ENCODE results near the gene CGB2. TPM values are rescaled to one million over a fixed set of nuclear protein-coding genes. Genes with fewer than 3 reads are reported as not detected.
"Not testable (repeated sequence)": the region's sequence is repeated elsewhere in the genome, so short reads cannot be mapped to it uniquely, and the experiment has no call there.

The CGB2 gene
- total RNA-seq, 1 donor from 2014 or later: not detected

DNA sequence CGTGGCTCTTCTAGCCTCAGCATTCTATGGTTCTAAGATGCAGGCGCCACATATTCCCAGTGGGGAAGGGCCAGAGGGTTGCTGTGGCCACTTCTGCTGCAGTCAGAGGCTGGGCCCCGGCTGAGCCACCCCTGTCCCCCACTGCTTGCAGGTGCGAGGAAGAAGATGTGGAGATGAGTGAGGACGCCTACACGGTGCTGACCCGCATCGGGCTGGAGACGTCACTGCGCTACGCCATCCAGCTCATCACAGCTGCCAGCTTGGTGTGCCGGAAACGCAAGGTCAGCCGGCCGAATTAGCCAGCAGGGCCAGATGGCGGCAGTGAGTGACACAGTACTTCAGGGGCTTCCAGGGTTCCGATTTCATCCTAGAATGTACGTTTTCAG is 16.8 kb upstream of the CGB2 start:
- TF ChIP-seq, protein P1, sequence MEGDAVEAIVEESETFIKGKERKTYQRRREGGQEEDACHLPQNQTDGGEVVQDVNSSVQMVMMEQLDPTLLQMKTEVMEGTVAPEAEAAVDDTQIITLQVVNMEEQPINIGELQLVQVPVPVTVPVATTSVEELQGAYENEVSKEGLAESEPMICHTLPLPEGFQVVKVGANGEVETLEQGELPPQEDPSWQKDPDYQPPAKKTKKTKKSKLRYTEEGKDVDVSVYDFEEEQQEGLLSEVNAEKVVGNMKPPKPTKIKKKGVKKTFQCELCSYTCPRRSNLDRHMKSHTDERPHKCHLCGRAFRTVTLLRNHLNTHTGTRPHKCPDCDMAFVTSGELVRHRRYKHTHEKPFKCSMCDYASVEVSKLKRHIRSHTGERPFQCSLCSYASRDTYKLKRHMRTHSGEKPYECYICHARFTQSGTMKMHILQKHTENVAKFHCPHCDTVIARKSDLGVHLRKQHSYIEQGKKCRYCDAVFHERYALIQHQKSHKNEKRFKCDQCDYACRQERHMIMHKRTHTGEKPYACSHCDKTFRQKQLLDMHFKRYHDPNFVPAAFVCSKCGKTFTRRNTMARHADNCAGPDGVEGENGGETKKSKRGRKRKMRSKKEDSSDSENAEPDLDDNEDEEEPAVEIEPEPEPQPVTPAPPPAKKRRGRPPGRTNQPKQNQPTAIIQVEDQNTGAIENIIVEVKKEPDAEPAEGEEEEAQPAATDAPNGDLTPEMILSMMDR (IDR thresholded peaks at IDR 0.05): no peak
- peaks cover 16% of the 10 kb centered on the region for H3K4me1 Mint-ChIP-seq
- peaks cover 54% of the 10 kb centered on the region for H3K36me3 Mint-ChIP-seq (ENCODE audit: low read depth)
- no peaks in the 10 kb centered on the region for H3K9me3 Mint-ChIP-seq
- intact Hi-C loops (cut with micrococcal nuclease): loop anchor here (5.0 kb wide), 2 partner anchors 42 to 437 kb away; partner anchors contain the start of genes ALDH16A1, CGB7 and PIH1D1
- peaks cover 3% of the 10 kb centered on the region for H3K27me3 Mint-ChIP-seq
- DNase-seq: no peak
- H3K4me3 Mint-ChIP-seq: no peak overlapping the region
- ChIA-PET CTCF (no interaction called here), POLR2A (no interaction called here)
- ATAC-seq (ENCODE audit: low read depth): no peak
- no peak overlapping the region for H3K27ac Mint-ChIP-seq

- CTCF ChIA-PET: no interaction called here
Measured at GRCh38 chr19:49016067-49016839, 15.4 kb upstream of the CGB2 start.

GRCh38 chr19:49017041-49017665 is 14.5 kb upstream of the CGB2 start, which contains the start of gene LHB:
LHB (minus strand) TSS chr19:49017091; CDS start chr19:49017081, 10 bp downstream.
- intact Hi-C loops (cut with micrococcal nuclease): loop anchor here (5.0 kb wide), 2 partner anchors 40 to 435 kb away; partner anchors contain the start of genes ALDH16A1, CGB7 and PIH1D1
- ATAC-seq (ENCODE audit: low read depth) (no peak), DNase-seq (no peak)
- Mint-ChIP-seq H3K9me3 (no peaks in the 10 kb centered on the region), H3K36me3 (ENCODE audit: low read depth) (peaks cover 33% of the 10 kb centered on the region), H3K4me3 (peak within 1 kb of the TSS; percentile 87), H3K27ac (no peak within 1 kb of the TSS), H3K27me3 (peaks cover 3% of the 10 kb centered on the region), H3K4me1 (peaks cover 32% of the 10 kb centered on the region)
- POLR2A ChIA-PET: interaction anchor here (0.6 to 1.2 kb wide), 5 partner anchors 24 to 1460 kb away, joined by 3 to 6 read pairs (median 4); partner anchors contain the start of genes GYS1 and RUVBL2
- TF ChIP-seq, protein P1 (IDR thresholded peaks at IDR 0.05): no peak
- CTCF ChIA-PET: interaction anchor here (1.3 kb wide), 1 partner anchor 23 kb away, joined by 4 read pairs; the partner anchor contains the start of gene RUVBL2

More at GRCh38 chr19:49016067-49016839, 15.4 kb upstream of the CGB2 start:
- Mint-ChIP-seq H3K36me3 (ENCODE audit: low read depth) (peaks cover 41% of the 10 kb centered on the region), H3K27ac (no peak overlapping the region), H3K27me3 (peaks cover 3% of the 10 kb centered on the region), H3K9me3 (no peaks in the 10 kb centered on the region), H3K4me3 (no peak overlapping the region), H3K4me1 (peaks cover 30% of the 10 kb centered on the region)
- DNase-seq (no peak), ATAC-seq (ENCODE audit: low read depth) (no peak)
- POLR2A ChIA-PET: interaction anchor here (0.5 kb wide), 1 partner anchor 744 kb away, joined by 3 read pairs; no protein-coding TSS in a partner anchor
- intact Hi-C loops (cut with micrococcal nuclease): loop anchor here (5.0 kb wide), 2 partner anchors 41 to 436 kb away; partner anchors contain the start of genes ALDH16A1, CGB7 and PIH1D1
- TF ChIP-seq, protein P1 (IDR thresholded peaks at IDR 0.05): no peak

DNA sequence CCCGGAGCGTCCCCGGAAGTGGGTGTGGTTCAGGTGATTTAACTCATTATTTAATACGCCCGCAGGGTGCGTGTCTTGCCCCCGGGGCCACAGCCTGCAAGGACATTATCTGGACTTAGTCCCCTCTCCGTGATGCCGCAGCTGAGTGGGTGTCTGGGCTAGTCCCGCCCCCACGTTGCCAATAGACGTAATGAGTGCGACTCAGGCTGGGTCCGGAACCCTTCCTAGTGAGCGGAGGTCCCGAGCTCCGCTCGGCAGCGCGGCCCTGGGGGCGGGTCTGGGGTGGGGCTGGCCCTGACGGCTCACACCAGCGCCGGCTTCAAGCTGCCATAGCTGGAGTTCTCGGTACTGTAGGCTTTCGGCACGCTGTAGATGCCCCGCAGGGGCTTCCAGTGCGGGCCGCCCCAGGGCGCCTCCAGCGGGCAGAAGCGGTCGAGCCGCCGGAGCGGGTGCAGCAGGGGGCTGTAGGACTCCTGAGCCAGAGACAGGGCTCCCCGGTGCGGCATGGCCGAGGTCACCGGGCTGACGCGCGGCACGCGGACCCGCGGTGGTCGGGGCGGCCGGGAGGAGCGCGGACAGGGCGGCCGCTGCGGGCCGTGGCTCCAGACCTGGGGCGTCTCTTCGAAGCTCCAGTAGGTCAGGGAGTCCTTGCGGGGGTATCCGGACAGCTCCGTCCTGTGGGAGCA is 13.9 kb upstream of the CGB2 start:
- H3K27ac Mint-ChIP-seq: no peak overlapping the region
- peaks cover 3% of the 10 kb centered on the region for H3K27me3 Mint-ChIP-seq
- DNase-seq (peak; percentile 70), ATAC-seq (ENCODE audit: low read depth) (peak; percentile 77)
- POLR2A ChIA-PET: interaction anchor here (0.6 to 1.2 kb wide), 5 partner anchors 24 to 1459 kb away, joined by 3 to 6 read pairs (median 4); partner anchors contain the start of genes GYS1 and RUVBL2
- peaks cover 32% of the 10 kb centered on the region for H3K4me1 Mint-ChIP-seq
- TF ChIP-seq, protein P1 (IDR thresholded peaks at IDR 0.05): no peak
- intact Hi-C loops (cut with micrococcal nuclease): loop anchor here (2.0 to 5.0 kb wide), 3 partner anchors 25 to 434 kb away; partner anchors contain the start of genes ALDH16A1, CGB7, GYS1 and PIH1D1
- H3K4me3 Mint-ChIP-seq: peak overlapping the region; percentile 87
- H3K36me3 Mint-ChIP-seq (ENCODE audit: low read depth): peaks cover 26% of the 10 kb centered on the region
- CTCF ChIA-PET: interaction anchor here (1.3 to 2.6 kb wide), 2 partner anchors 18 to 24 kb away, joined by 4 to 8 read pairs; partner anchors contain the start of gene RUVBL2
- H3K9me3 Mint-ChIP-seq: no peaks in the 10 kb centered on the region

GRCh38 chr19:49018388-49019241 is 13.1 kb upstream of the CGB2 start:
- H3K9me3 Mint-ChIP-seq; H3K27me3 Mint-ChIP-seq; ATAC-seq (ENCODE audit: low read depth); DNase-seq; H3K27ac Mint-ChIP-seq: not testable (repeated sequence)
- CTCF ChIA-PET: interaction anchor here (0.6 to 2.6 kb wide), 4 partner anchors 19 to 1155 kb away, joined by 3 to 8 read pairs (median 4); partner anchors contain the start of genes LIN7B and RUVBL2
- peaks cover 23% of the 10 kb centered on the region for H3K36me3 Mint-ChIP-seq (ENCODE audit: low read depth)
- intact Hi-C loops (cut with micrococcal nuclease): loop anchor here (2.0 to 5.0 kb wide), 3 partner anchors 26 to 434 kb away; partner anchors contain the start of genes ALDH16A1, CGB7, GYS1 and PIH1D1
- H3K4me1 Mint-ChIP-seq: peaks cover 32% of the 10 kb centered on the region
- POLR2A ChIA-PET: interaction anchor here (0.6 to 1.3 kb wide), 5 partner anchors 25 to 832 kb away, joined by 3 to 6 read pairs (median 3); partner anchors contain the start of genes GYS1 and RUVBL2
- peak overlapping the region; percentile 87 for H3K4me3 Mint-ChIP-seq
